HepG2 (cell line): ENCODE data around the gene GHRH. TPM values are rescaled to one million over a fixed set of nuclear protein-coding genes. Genes with fewer than 3 reads are reported as not detected.
A peak's percentile ranks its signal among the peaks of the same experiment; 100 is the strongest.

Experiments used
- EZH2 ChIP-seq: conservative IDR thresholded peaks from 2 replicates; pipeline ENCODE4 v1.6.1; 2012; ENCODE audit warnings: mild to moderate bottlenecking, low read depth, low read length, moderate library complexity
- HNF1B ChIP-seq: sonication (generic); formaldehyde crosslinking; IDR thresholded peaks from 2 replicates; pipeline ENCODE4 v1.5.1; 2020; ENCODE audit warnings: mild to moderate bottlenecking, moderate library complexity, missing genetic modification reagents
- IKZF5 ChIP-seq: IDR thresholded peaks from 2 replicates; pipeline ENCODE4 v1.6.1; 2018; ENCODE audit warnings: missing genetic modification reagents, mild to moderate bottlenecking, missing compliant biosample characterization
- NR2F1 ChIP-seq, 2 experiments: fragments of 450-650 bp in 1 of 2; formaldehyde crosslinking in 1 of 2; IDR thresholded peaks; 2 replicates each; pipeline versions ENCODE4 v1.5.0 to v1.6.1; 2016 to 2020; ENCODE audit warnings: mild to moderate bottlenecking in 1 of 2, missing compliant biosample characterization in 1 of 2, missing genetic modification reagents in 1 of 2, moderate library complexity in 1 of 2
- PHB2 ChIP-seq: fragments of 450-650 bp; IDR thresholded peaks from 2 replicates; pipeline ENCODE4 v1.6.1; 2018; ENCODE audit not compliant: partially characterized antibody
- RFX1 ChIP-seq: fragments of 450-650 bp; IDR thresholded peaks from 2 replicates; pipeline ENCODE4 v1.6.1; 2017
- RXRA ChIP-seq: sonication (generic); formaldehyde crosslinking; IDR thresholded peaks from 2 replicates; pipeline ENCODE4 v1.5.1; 2020; ENCODE audit warnings: missing genetic modification reagents
- SAP130 ChIP-seq: IDR thresholded peaks from 2 replicates; pipeline ENCODE4 v1.6.1; 2016; ENCODE audit warnings: low read depth
- SMAD9 ChIP-seq: sonication (generic); formaldehyde crosslinking; IDR thresholded peaks from 2 replicates; pipeline ENCODE4 v1.5.1; 2020; ENCODE audit warnings: mild to moderate bottlenecking, missing genetic modification reagents
- SNAI1 ChIP-seq: sonication (generic); formaldehyde crosslinking; IDR thresholded peaks from 2 replicates; pipeline ENCODE4 v1.5.0; 2020; ENCODE audit warnings: mild to moderate bottlenecking, missing genetic modification reagents, borderline replicate concordance
- SOX6 ChIP-seq, 2 experiments: fragments of 450-650 bp in 1 of 2; sonication (generic) in 1 of 2; formaldehyde crosslinking in 1 of 2; IDR thresholded peaks; 2 replicates each; pipeline versions ENCODE4 v1.4.0 to v1.6.1; 2017 to 2020; ENCODE audit warnings: antibody characterized with exemption in 1 of 2, mild to moderate bottlenecking in 1 of 2, missing genetic modification reagents in 1 of 2
- THAP7 ChIP-seq: sonication (generic); formaldehyde crosslinking; IDR thresholded peaks from 2 replicates; pipeline ENCODE4 v1.8.1; 2023; ENCODE audit warnings: mild to moderate bottlenecking, missing genetic modification reagents
- ZBTB20 ChIP-seq: sonication (generic); formaldehyde crosslinking; IDR thresholded peaks from 2 replicates; pipeline ENCODE4 v1.8.1; 2023; ENCODE audit warnings: missing genetic modification reagents, low read depth, mild to moderate bottlenecking, borderline replicate concordance
- ZNF142 ChIP-seq: sonication (generic); formaldehyde crosslinking; IDR thresholded peaks from 2 replicates; pipeline ENCODE4 v1.4.0; 2020; ENCODE audit warnings: missing genetic modification reagents
- ZNF550 ChIP-seq: sonication (generic); formaldehyde crosslinking; IDR thresholded peaks from 2 replicates; pipeline ENCODE4 v1.4.0; 2020; ENCODE audit warnings: mild to moderate bottlenecking, missing genetic modification reagents, borderline replicate concordance
- ZNF672 ChIP-seq: sonication (generic); formaldehyde crosslinking; IDR thresholded peaks from 2 replicates; pipeline ENCODE4 v1.8.1; 2022; ENCODE audit warnings: missing genetic modification reagents
- ZNF772 ChIP-seq: sonication (generic); formaldehyde crosslinking; IDR thresholded peaks from 2 replicates; pipeline ENCODE4 v1.5.0; 2020; ENCODE audit warnings: mild to moderate bottlenecking, missing genetic modification reagents
- polyA plus RNA-seq, 8 experiments: library from polyadenylated mRNA; depleted of rRNA in 3 of 8; stranded (reverse) in 7 of 8; unstranded in 1 of 8; fragments of >200 nt; fragmentation: Illumina TruSeq in 4 of 8; extraction: Trizol in 4 of 8; gene quantifications; 2 replicates each; pipeline versions ENCODE4 v1.2.1 to v1.2.3, GENCODE V29; 2011 to 2016; ENCODE audit warnings: low read depth in 4 of 8, missing spikeins in 1 of 8, mixed read lengths in 1 of 8; ENCODE audit not compliant: insufficient read depth in 1 of 8
- total RNA-seq, 5 experiments: library from RNA; depleted of rRNA; stranded (reverse); fragments of >200 nt; fragmentation: Illumina TruSeq; extraction: Trizol; gene quantifications; 2 replicates each; pipeline ENCODE4 v1.2.3, GENCODE V29; 2016; ENCODE audit warnings: low read depth in 1 of 5

Gene GHRH
- total and polyA plus RNA-seq, 2 of the 13 experiments (the other 11 are each of a cell fraction or from before 2014, with no cell fraction given): not detected

- TF ChIP-seq ZNF142 (CRISPR knock-in tag) (no peak), HNF1B (CRISPR knock-in tag) (peak; percentile 49; the same call in 1 of the 2 replicates), THAP7 (no peak), ZNF550 (CRISPR knock-in tag) (no peak), ZNF672 (CRISPR knock-in tag) (no peak), RFX1 (no peak), PHB2 (no peak), EZH2 (no peak), RXRA (peak; percentile 15; the same call in 1 of the 2 replicates), IKZF5 (CRISPR knock-in tag) (0 out of 2 replicates have a peak, but pooled peaks have one; percentile 31), SOX6 (IDR thresholded peaks at IDR 0.05) (no peak), SOX6 (CRISPR knock-in tag; IDR thresholded peaks at IDR 0.05) (0 out of 2 replicates have a peak, but pooled peaks have one; percentile 10), SNAI1 (CRISPR knock-in tag) (no peak), ZBTB20 (CRISPR knock-in tag) (peak; percentile 45; the same call in 1 of the 2 replicates), SAP130 (peak; percentile 62), ZNF772 (CRISPR knock-in tag) (peak; percentile 46; the same call in 1 of the 2 replicates), NR2F1 (CRISPR knock-in tag; IDR thresholded peaks at IDR 0.05) (no peak), SMAD9 (CRISPR knock-in tag) (no peak)
Observed at GRCh38 chr20:37276494-37277252, 15.1 kb upstream of the GHRH start (continued).
